DOHH2 (cell line): Measurements from ENCODE around the gene DRC3.

Experiments used
- H3F3A ChIP-seq: fragments of 200-600 bp; sonication (generic), shearing (Covaris generic); 2 replicates; pipeline ENCODE4 v1.6.0; 2016; ENCODE audit warnings: antibody characterized with exemption, mild to moderate bottlenecking; ENCODE audit not compliant: control insufficient read depth, insufficient read depth
- H3K27ac ChIP-seq: fragments of 200-600 bp; sonication (generic); 2 replicates; pipeline ENCODE4 v1.5.1; 2014; ENCODE audit warnings: low read depth, mild to moderate bottlenecking, low read length, moderate library complexity
- H3K27me3 ChIP-seq: fragments of 200-600 bp; sonication (generic); 2 replicates; pipeline ENCODE4 v1.6.1; 2014; ENCODE audit warnings: mild to moderate bottlenecking, low read length, mixed read lengths; ENCODE audit not compliant: control insufficient read depth
- H3K36me3 ChIP-seq: fragments of 200-600 bp; sonication (generic); 2 replicates; pipeline ENCODE4 v1.6.1; 2014; ENCODE audit warnings: mild to moderate bottlenecking, low read length, moderate library complexity, mixed read lengths; ENCODE audit not compliant: control insufficient read depth
- H3K4me1 ChIP-seq: fragments of 200-600 bp; sonication (generic); 2 replicates; pipeline ENCODE4 v1.6.1; 2014; ENCODE audit warnings: mild to moderate bottlenecking, low read length, mixed read lengths; ENCODE audit not compliant: control insufficient read depth
- H3K4me2 ChIP-seq: fragments of 200-600 bp; sonication (generic); 2 replicates; pipeline ENCODE4 v1.6.0; 2014; ENCODE audit warnings: mild to moderate bottlenecking, low read length, moderate library complexity
- H3K4me3 ChIP-seq: fragments of 200-600 bp; sonication (generic); 2 replicates; pipeline ENCODE4 v1.5.1; 2014; ENCODE audit warnings: mild to moderate bottlenecking, low read length, mixed read lengths
- H3K79me2 ChIP-seq: fragments of 200-600 bp; sonication (generic); 2 replicates; pipeline ENCODE4 v1.6.1; 2014; ENCODE audit warnings: mild to moderate bottlenecking, low read length, mixed read lengths; ENCODE audit not compliant: control insufficient read depth
- H3K9me2 ChIP-seq: fragments of 200-600 bp; sonication (generic); replicated peaks from 2 replicates; pipeline ENCODE4 v1.6.1; 2014; ENCODE audit warnings: mild to moderate bottlenecking, low read length, mixed read lengths; ENCODE audit not compliant: control insufficient read depth
- H3K9me3 ChIP-seq: fragments of 200-600 bp; sonication (generic); 2 replicates; pipeline ENCODE4 v1.6.1; 2014; ENCODE audit warnings: antibody characterized with exemption, low read length, mixed read lengths; ENCODE audit not compliant: control insufficient read depth, insufficient read depth
- H4K20me1 ChIP-seq: fragments of 200-600 bp; sonication (generic); 2 replicates; pipeline ENCODE4 v1.6.0; 2014; ENCODE audit warnings: low read depth, mild to moderate bottlenecking, antibody characterized with exemption, low read length, moderate library complexity; ENCODE audit not compliant: control insufficient read depth, insufficient read depth
- CTCF ChIP-seq: fragments of 200-600 bp; sonication (generic); IDR thresholded peaks from one replicate; pipeline ENCODE4 v1.5.1; 2014; ENCODE audit warnings: antibody characterized with exemption, mild to moderate bottlenecking, low read depth, low read length; ENCODE audit not compliant: poor library complexity, severe bottlenecking
- EZH2phosphoT487 ChIP-seq: fragments of 200-600 bp; sonication (generic); IDR thresholded peaks from 2 replicates; pipeline ENCODE4 v1.6.1; 2017; ENCODE audit warnings: borderline replicate concordance, mild to moderate bottlenecking, antibody characterized with exemption, low read length, moderate library complexity, mixed read lengths

Gene DRC3

DNA sequence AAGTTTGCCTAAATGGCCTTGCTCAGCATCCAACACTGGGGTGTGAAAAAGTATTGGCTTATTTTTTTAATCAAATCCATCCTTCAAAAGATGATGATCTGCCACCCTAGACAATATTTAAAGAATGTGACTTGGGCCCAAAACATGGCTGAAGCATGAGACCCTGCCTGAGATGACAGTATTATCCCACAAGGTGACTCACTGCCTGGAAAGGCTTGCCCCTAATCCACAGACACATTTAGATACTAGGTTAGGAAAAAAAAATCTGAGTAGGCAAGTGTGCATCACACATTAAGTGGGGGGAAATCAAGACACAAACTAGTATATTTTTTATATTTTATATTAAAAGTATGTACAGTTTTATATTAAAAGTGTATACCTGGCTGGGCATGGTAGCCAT lies 38.9 kb upstream of the DRC3 start:
- no peaks in the 10 kb centered on the region for H3K9me3 ChIP-seq
- H3K4me3 ChIP-seq = no peak overlapping the region
- no peak overlapping the region for H3K4me2 ChIP-seq
- no peak overlapping the region for H3K27ac ChIP-seq
- H3F3A ChIP-seq = no peaks in the 10 kb centered on the region
- no peaks in the 10 kb centered on the region for H3K36me3 ChIP-seq
- H3K9me2 ChIP-seq = no peaks in the 10 kb centered on the region
- no peaks in the 10 kb centered on the region for H4K20me1 ChIP-seq
- TF ChIP-seq EZH2phosphoT487 (no peak), CTCF (no peak)
- H3K79me2 ChIP-seq = no peaks in the 10 kb centered on the region
- no peaks in the 10 kb centered on the region for H3K4me1 ChIP-seq
- no peaks in the 10 kb centered on the region for H3K27me3 ChIP-seq

- Histone ChIP-seq H3K27me3 (no peaks in the 10 kb centered on the region), H4K20me1 (no peaks in the 10 kb centered on the region), H3F3A (no peaks in the 10 kb centered on the region), H3K4me3 (no peak overlapping the region), H3K79me2 (no peaks in the 10 kb centered on the region), H3K27ac (no peak overlapping the region), H3K9me3 (no peaks in the 10 kb centered on the region), H3K36me3 (no peaks in the 10 kb centered on the region), H3K9me2 (no peaks in the 10 kb centered on the region), H3K4me2 (no peak overlapping the region), H3K4me1 (no peaks in the 10 kb centered on the region)
- no peak for TF ChIP-seq EZH2phosphoT487
- no peak for TF ChIP-seq CTCF
These were observed 38.4 kb upstream of the DRC3 start for GRCh38 chr17:17934214-17934613.

GRCh38 chr17:17934806-17935205 lies 37.9 kb upstream of the DRC3 start:
- no peak overlapping the region for H3K4me2 ChIP-seq
- no peak overlapping the region for H3K27ac ChIP-seq
- TF ChIP-seq CTCF (no peak), EZH2phosphoT487 (no peak)

More at GRCh38 chr17:17934806-17935205, 37.9 kb upstream of the DRC3 start:
- Histone ChIP-seq H3F3A (no peaks in the 10 kb centered on the region), H3K9me2 (no peaks in the 10 kb centered on the region), H3K79me2 (no peaks in the 10 kb centered on the region), H3K9me3 (no peaks in the 10 kb centered on the region), H3K27me3 (no peaks in the 10 kb centered on the region), H3K4me1 (no peaks in the 10 kb centered on the region), H3K4me3 (no peak overlapping the region), H4K20me1 (no peaks in the 10 kb centered on the region), H3K36me3 (no peaks in the 10 kb centered on the region)
